ENCODE data around the gene PRRG2. TPM values are rescaled to one million over a fixed set of nuclear protein-coding genes. Genes with fewer than 3 reads are reported as not detected.

The PRRG2 gene
- total RNA-seq: not detected

DNA sequence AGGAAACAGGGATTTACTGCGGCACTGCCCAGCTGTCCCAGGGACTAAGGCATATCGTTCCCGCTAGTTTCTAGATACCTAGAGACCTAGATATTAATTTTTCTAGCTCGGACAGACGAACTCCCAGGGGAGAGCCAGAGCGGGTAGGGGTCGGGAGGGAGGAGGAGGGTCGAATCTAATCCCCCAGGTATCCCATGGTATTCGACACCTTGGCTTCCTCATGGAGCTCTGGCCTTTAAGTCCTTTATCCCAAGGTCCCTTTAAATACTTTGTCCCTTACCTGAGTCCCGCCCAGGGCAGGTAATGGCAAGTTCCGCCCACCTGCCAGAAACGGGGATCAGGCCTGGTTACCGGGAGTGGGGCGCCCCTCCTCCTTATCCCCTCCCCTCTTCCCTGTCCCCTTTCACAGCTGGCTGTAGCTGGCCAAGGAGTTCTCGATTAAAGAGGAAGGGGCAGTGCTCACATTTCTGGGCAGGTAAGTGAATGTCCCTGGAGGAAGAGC, at the start of gene PRRG2:
PRRG2 (plus strand) TSS at position 310 of the 502 bp plus-strand sequence. CDS start 1,904 bp downstream, outside the sequence.
- Histone ChIP-seq H3K36me3 (ENCODE audit: control insufficient read depth in 3 of 3, insufficient read depth in 3 of 3, low read length in 3 of 3) (peaks cover 3 to 4% (median 3%) of the 10 kb centered on the region in 3 donors), H3K27ac (ENCODE audit: low read depth, low read length) (peak within 1 kb of the TSS; percentile 80), H3K4me1 (ENCODE audit: control insufficient read depth in 3 of 3, insufficient read depth in 3 of 3, low read length in 3 of 3) (peaks cover 18 to 36% (median 31%) of the 10 kb centered on the region in 3 donors), H3K27me3 (ENCODE audit: control insufficient read depth in 3 of 3, insufficient read depth in 3 of 3, low read length in 3 of 3) (no peaks in the 10 kb centered on the region), H3K4me3 (ENCODE audit: low read length in 3 of 3) (peak within 1 kb of the TSS; percentile 88 to 100 (median 98)), H3K9me3 (ENCODE audit: control insufficient read depth in 3 of 3, low read length in 3 of 3) (no peaks in the 10 kb centered on the region), H3K9ac (ENCODE audit: low read depth in 1 of 3, low read length in 3 of 3) (peak within 1 kb of the TSS; percentile 88 to 99 (median 99))

DNA sequence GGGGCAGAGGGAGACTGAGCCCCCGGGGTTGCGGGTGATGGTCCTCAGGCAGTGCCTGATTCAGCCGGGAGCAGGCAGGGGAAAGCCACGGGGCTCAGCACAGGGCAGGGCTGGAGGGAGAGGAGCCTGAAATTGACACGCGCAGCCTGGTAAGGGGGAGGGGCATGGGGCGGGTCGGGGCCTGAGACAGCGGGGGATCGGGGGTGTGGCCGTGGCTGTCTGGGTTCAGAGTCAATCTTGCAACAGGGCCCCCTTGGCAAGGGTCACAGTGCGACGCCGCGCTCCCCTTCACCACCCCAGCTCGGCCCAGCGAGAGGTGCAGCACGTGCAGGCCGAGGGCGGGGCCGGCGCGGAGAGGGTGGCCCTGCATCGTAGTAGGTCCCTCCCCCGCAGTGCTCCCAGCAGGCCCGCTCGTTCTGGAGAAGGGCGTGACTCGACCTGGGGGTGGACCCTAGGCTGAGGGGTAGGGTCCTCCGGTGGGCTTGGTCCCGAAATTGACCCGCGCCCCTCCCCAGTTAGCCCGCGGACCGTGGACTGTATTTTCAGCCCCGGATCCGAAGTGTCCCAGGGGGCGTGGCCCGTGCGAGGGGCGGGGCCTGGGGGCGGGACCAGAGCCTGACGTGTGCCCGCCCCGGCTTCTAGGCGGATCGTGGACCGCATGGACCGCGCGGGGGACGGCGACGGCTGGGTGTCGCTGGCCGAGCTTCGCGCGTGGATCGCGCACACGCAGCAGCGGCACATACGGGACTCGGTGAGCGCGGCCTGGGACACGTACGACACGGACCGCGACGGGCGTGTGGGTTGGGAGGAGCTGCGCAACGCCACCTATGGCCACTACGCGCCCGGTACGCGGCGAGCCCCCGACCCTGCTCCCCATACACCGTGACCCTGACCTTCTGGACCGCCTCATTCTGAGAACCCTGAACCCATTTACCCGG, 47.3 kb upstream of the PRRG2 start:
- Histone ChIP-seq H3K36me3 (ENCODE audit: control insufficient read depth in 3 of 3, insufficient read depth in 3 of 3, low read length in 3 of 3) (peaks cover 3 to 8% (median 7%) of the 10 kb centered on the region in 3 donors), H3K4me3 (ENCODE audit: low read length in 3 of 3) (peak overlapping the region; percentile 69 to 83 (median 77)), H3K9me3 (ENCODE audit: control insufficient read depth in 3 of 3, low read length in 3 of 3) (no peaks in the 10 kb centered on the region), H3K4me1 (ENCODE audit: control insufficient read depth in 3 of 3, insufficient read depth in 3 of 3, low read length in 3 of 3) (peaks cover 10 to 18% (median 10%) of the 10 kb centered on the region in 3 donors), H3K27me3 (ENCODE audit: control insufficient read depth in 3 of 3, insufficient read depth in 3 of 3, low read length in 3 of 3) (no peaks in the 10 kb centered on the region), H3K9ac (ENCODE audit: low read depth in 1 of 3, low read length in 3 of 3) (peak overlapping the region; percentile 34 to 76 (median 51)), H3K27ac (ENCODE audit: low read depth, low read length) (peak overlapping the region; percentile 34)

DNA sequence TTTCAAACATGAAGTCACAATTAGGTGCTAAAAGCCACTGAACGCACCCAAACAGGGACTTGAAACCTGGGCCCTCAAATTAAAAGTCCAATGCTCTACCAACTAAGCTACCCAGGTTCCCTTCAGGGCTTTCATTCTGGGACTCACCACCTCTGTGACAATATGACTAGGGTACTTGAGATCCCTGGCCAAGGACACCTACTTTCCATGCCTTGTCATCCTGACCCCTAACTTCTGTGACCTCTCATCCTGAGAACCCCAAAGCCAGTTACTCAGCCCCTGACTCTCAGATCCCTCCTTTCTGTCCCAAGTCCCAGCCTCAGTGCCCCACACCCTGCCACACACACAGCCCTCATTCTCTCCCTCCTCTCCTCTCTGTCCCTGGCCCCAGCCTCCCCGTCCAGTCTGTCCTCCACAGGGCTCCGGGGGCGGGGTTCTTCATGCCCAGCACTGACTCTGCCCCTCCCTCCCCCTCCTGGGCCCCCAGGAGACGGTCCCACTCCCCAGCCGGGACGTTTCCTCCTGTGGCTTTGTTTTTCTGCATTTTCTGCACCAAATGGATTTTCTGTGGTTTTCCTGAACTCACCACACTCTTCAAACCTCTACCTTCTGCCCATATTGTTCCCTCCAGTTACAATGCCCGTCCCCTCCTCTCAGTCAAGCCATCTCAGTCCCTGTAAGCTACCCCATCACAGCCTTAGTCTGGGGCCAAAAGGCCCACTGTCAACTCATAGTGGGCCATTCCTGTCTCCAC, 46.3 kb upstream of the PRRG2 start:
- Histone ChIP-seq H3K36me3 (ENCODE audit: control insufficient read depth in 3 of 3, insufficient read depth in 3 of 3, low read length in 3 of 3) (peaks cover 3 to 14% (median 8%) of the 10 kb centered on the region in 3 donors), H3K27me3 (ENCODE audit: control insufficient read depth in 3 of 3, insufficient read depth in 3 of 3, low read length in 3 of 3) (no peaks in the 10 kb centered on the region), H3K27ac (ENCODE audit: low read depth, low read length) (no peak overlapping the region), H3K4me1 (ENCODE audit: control insufficient read depth in 3 of 3, insufficient read depth in 3 of 3, low read length in 3 of 3) (peaks cover 6 to 18% (median 10%) of the 10 kb centered on the region in 3 donors), H3K9ac (ENCODE audit: low read depth in 1 of 3, low read length in 3 of 3) (peak overlapping the region in 1 of 3 donors; percentile 34), H3K9me3 (ENCODE audit: control insufficient read depth in 3 of 3, low read length in 3 of 3) (no peaks in the 10 kb centered on the region), H3K4me3 (ENCODE audit: low read length in 3 of 3) (no peak overlapping the region)

DNA sequence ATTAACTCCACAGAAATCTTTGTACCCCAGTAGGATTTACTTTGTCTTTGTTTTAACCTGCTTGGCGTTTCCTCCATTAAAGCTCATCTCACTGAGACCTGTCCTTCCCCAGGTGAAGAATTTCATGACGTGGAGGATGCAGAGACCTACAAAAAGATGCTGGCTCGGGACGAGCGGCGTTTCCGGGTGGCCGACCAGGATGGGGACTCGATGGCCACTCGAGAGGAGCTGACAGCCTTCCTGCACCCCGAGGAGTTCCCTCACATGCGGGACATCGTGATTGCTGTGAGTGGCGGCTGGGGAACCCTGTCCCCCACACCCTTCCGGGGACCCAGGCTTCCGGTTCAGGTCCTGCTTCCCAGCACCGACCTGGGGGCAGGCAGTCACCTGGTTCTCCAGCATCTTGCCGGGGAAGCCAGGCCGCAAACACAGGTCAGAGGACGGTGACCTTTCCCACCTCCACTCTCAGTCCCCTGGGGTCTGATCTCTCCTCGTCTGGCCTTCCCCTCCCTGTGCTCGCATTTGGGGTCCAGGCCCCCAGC, 44.1 kb upstream of the PRRG2 start:
- no peak overlapping the region for H3K27ac ChIP-seq (ENCODE audit: low read depth, low read length)
- H3K27me3 ChIP-seq (ENCODE audit: control insufficient read depth in 3 of 3, insufficient read depth in 3 of 3, low read length in 3 of 3): no peaks in the 10 kb centered on the region
- H3K4me1 ChIP-seq (ENCODE audit: control insufficient read depth in 3 of 3, insufficient read depth in 3 of 3, low read length in 3 of 3): peaks cover 6 to 18% (median 10%) of the 10 kb centered on the region in 3 donors
- H3K36me3 ChIP-seq (ENCODE audit: control insufficient read depth in 3 of 3, insufficient read depth in 3 of 3, low read length in 3 of 3): peaks cover 0 to 9% (median 8%) of the 10 kb centered on the region in 3 donors
- no peak overlapping the region for H3K4me3 ChIP-seq (ENCODE audit: low read length in 3 of 3)
- H3K9ac ChIP-seq (ENCODE audit: low read depth in 1 of 3, low read length in 3 of 3): no peak overlapping the region
- no peaks in the 10 kb centered on the region for H3K9me3 ChIP-seq (ENCODE audit: control insufficient read depth in 3 of 3, low read length in 3 of 3)

DNA sequence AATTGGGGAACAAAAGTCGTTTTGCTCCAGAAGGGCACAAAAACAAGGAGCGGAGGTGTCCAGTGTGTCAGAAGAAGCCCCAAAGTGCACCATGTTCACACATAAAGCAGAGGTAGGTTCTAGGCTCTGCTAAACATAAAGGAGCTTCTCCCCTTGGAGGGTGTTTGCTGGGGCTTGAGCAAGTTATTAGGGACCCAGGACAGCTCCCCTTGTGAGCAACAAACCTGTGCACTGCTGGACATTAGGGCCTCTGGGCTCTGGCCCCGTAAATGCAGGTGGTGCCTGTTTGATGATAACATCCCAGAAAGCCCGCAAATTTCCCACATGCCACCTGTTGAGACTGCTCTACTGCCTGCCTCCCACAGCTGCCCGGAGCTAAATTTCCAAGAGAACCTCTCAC, 42.5 kb upstream of the PRRG2 start:
- no peaks in the 10 kb centered on the region for H3K27me3 ChIP-seq (ENCODE audit: control insufficient read depth in 3 of 3, insufficient read depth in 3 of 3, low read length in 3 of 3)
- peaks cover 0 to 9% (median 8%) of the 10 kb centered on the region in 3 donors for H3K36me3 ChIP-seq (ENCODE audit: control insufficient read depth in 3 of 3, insufficient read depth in 3 of 3, low read length in 3 of 3)
- peaks cover 4 to 10% (median 4%) of the 10 kb centered on the region in 3 donors for H3K4me1 ChIP-seq (ENCODE audit: control insufficient read depth in 3 of 3, insufficient read depth in 3 of 3, low read length in 3 of 3)
- H3K27ac ChIP-seq (ENCODE audit: low read depth, low read length): no peak overlapping the region
- no peak overlapping the region for H3K4me3 ChIP-seq (ENCODE audit: low read length in 3 of 3)
- no peak overlapping the region for H3K9ac ChIP-seq (ENCODE audit: low read depth in 1 of 3, low read length in 3 of 3)
- H3K9me3 ChIP-seq (ENCODE audit: control insufficient read depth in 3 of 3, low read length in 3 of 3): no peaks in the 10 kb centered on the region

DNA sequence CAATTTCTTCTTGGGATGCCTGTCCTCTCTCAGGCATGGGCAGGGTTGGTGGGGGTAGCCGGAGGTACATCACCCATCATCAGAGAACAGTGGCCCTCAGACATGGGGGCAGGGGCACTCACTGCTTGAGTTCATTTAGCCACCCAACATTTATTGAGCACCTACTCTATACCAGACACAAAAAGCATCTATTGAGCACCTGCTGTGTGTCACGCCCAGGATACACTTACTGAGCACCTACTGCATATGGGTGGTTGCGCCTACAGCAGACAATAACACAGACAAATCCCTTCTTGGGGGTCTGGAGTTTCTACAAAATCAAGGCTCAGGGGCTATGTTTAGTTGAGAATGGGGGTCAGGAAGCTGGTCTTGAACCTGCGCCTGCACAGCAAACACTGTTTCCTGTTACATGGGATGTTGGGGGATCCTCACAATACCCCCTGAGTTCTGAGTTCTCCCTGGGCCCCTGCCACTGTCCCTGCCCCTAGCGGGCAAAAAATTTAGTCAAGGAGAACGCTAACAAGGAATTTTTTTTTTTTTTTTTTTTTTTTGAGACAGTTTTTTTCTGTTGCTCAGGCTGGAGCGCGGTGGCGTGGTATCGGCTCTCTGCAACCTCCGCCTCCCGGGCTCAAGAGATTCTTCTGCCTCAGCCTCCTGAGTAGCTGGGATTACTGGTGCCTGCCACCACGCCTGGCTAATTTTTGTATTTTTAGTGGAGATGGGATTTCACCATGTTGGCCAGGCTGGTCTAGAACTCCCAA, 41.7 kb upstream of the PRRG2 start:
- H3K27me3 ChIP-seq (ENCODE audit: control insufficient read depth in 3 of 3, insufficient read depth in 3 of 3, low read length in 3 of 3): no peaks in the 10 kb centered on the region
- H3K9ac ChIP-seq (ENCODE audit: low read depth in 1 of 3, low read length in 3 of 3): no peak overlapping the region
- no peak overlapping the region for H3K27ac ChIP-seq (ENCODE audit: low read depth, low read length)
- no peaks in the 10 kb centered on the region for H3K9me3 ChIP-seq (ENCODE audit: control insufficient read depth in 3 of 3, low read length in 3 of 3)
- no peak overlapping the region for H3K4me3 ChIP-seq (ENCODE audit: low read length in 3 of 3)
- H3K4me1 ChIP-seq (ENCODE audit: control insufficient read depth in 3 of 3, insufficient read depth in 3 of 3, low read length in 3 of 3): peaks cover under 1 to 3% (median under 1%) of the 10 kb centered on the region in 3 donors
- H3K36me3 ChIP-seq (ENCODE audit: control insufficient read depth in 3 of 3, insufficient read depth in 3 of 3, low read length in 3 of 3): peaks cover 0 to 9% (median 8%) of the 10 kb centered on the region in 3 donors

- Histone ChIP-seq H3K4me3 (ENCODE audit: low read length in 3 of 3) (no peak overlapping the region), H3K4me1 (ENCODE audit: control insufficient read depth in 3 of 3, insufficient read depth in 3 of 3, low read length in 3 of 3) (peaks cover 0 to 3% (median 2%) of the 10 kb centered on the region in 3 donors), H3K9me3 (ENCODE audit: control insufficient read depth in 3 of 3, low read length in 3 of 3) (no peaks in the 10 kb centered on the region), H3K36me3 (ENCODE audit: control insufficient read depth in 3 of 3, insufficient read depth in 3 of 3, low read length in 3 of 3) (peaks cover 0 to 9% (median 6%) of the 10 kb centered on the region in 3 donors), H3K9ac (ENCODE audit: low read depth in 1 of 3, low read length in 3 of 3) (no peak overlapping the region), H3K27me3 (ENCODE audit: control insufficient read depth in 3 of 3, insufficient read depth in 3 of 3, low read length in 3 of 3) (no peaks in the 10 kb centered on the region), H3K27ac (ENCODE audit: low read depth, low read length) (no peak overlapping the region)
Measured at GRCh38 chr19:49541914-49542313, 39.2 kb upstream of the PRRG2 start.

GRCh38 chr19:49542446-49542845, 38.7 kb upstream of the PRRG2 start:
- Histone ChIP-seq H3K4me1 (ENCODE audit: control insufficient read depth in 3 of 3, insufficient read depth in 3 of 3, low read length in 3 of 3) (peaks cover 0 to 3% (median 3%) of the 10 kb centered on the region in 3 donors), H3K9me3 (ENCODE audit: control insufficient read depth in 3 of 3, low read length in 3 of 3) (no peaks in the 10 kb centered on the region), H3K36me3 (ENCODE audit: control insufficient read depth in 3 of 3, insufficient read depth in 3 of 3, low read length in 3 of 3) (peaks cover 0 to 7% (median 3%) of the 10 kb centered on the region in 3 donors), H3K4me3 (ENCODE audit: low read length in 3 of 3) (no peak overlapping the region), H3K27me3 (ENCODE audit: control insufficient read depth in 3 of 3, insufficient read depth in 3 of 3, low read length in 3 of 3) (no peaks in the 10 kb centered on the region), H3K9ac (ENCODE audit: low read depth in 1 of 3, low read length in 3 of 3) (no peak overlapping the region), H3K27ac (ENCODE audit: low read depth, low read length) (no peak overlapping the region)

DNA sequence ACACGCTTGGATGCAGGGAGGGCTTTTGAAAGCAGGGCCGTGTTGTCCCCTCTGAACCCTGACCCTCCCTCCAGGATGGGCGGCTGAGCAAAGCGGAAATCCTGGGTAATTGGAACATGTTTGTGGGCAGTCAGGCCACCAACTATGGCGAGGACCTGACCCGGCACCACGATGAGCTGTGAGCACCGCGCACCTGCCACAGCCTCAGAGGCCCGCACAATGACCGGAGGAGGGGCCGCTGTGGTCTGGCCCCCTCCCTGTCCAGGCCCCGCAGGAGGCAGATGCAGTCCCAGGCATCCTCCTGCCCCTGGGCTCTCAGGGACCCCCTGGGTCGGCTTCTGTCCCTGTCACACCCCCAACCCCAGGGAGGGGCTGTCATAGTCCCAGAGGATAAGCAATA, 38.1 kb upstream of the PRRG2 start:
- Histone ChIP-seq H3K4me1 (ENCODE audit: control insufficient read depth in 3 of 3, insufficient read depth in 3 of 3, low read length in 3 of 3) (peaks cover 0 to 3% (median 3%) of the 10 kb centered on the region in 3 donors), H3K9ac (ENCODE audit: low read depth in 1 of 3, low read length in 3 of 3) (no peak overlapping the region), H3K36me3 (ENCODE audit: control insufficient read depth in 3 of 3, insufficient read depth in 3 of 3, low read length in 3 of 3) (peaks cover 0 to 7% (median 3%) of the 10 kb centered on the region in 3 donors), H3K9me3 (ENCODE audit: control insufficient read depth in 3 of 3, low read length in 3 of 3) (no peaks in the 10 kb centered on the region), H3K27me3 (ENCODE audit: control insufficient read depth in 3 of 3, insufficient read depth in 3 of 3, low read length in 3 of 3) (no peaks in the 10 kb centered on the region), H3K4me3 (ENCODE audit: low read length in 3 of 3) (no peak overlapping the region), H3K27ac (ENCODE audit: low read depth, low read length) (no peak overlapping the region)
